ENCODE results near the gene SLF2. TPM values are rescaled to one million over a fixed set of nuclear protein-coding genes. Genes with fewer than 3 reads are reported as not detected.

The SLF2 gene
- total and polyA plus RNA-seq, 9 of the 15 experiments (the other 6 are each of a cell fraction or from before 2014, with no cell fraction given), result 1.7 to 18.4 (median 7.8) TPM

DNA sequence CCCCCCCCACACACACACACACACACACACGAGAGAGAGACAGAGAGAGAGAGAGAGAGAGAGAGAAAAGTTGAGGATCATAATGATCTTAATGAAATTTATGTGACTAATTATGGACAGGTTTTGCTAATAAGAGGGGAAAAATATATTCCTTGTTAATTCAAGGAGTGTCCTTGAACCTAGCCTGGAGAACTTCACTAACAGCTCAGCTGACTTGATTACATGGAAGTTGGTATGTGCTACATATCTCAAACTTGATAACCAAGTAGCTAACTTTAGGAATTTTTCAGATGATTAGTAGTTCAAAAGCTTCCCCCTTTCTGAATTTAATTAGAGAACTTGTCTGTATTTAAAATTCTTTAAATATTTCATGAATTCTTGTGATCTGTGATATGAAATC is 15.3 kb downstream of the SLF2 start:
- Histone ChIP-seq H3K9me1 (ENCODE audit: control insufficient read depth, insufficient read depth, low read length) (no peaks in the 10 kb centered on the region), H3K27ac (ENCODE audit: extremely low read depth, low read depth, low read length) (no peak overlapping the region), H3K9me3 (replicated peaks; ENCODE audit: control insufficient read depth, insufficient read depth, low read depth, low read length) (no peaks in the 10 kb centered on the region), H3K79me2 (ENCODE audit: control insufficient read depth, insufficient read depth, low read length) (no peaks in the 10 kb centered on the region), H2AFZ (ENCODE audit: low read depth, low read length) (no peak overlapping the region), H3K4me2 (ENCODE audit: insufficient read depth, low read length) (no peak overlapping the region), H3K27me3 (ENCODE audit: control insufficient read depth in 2 of 2, insufficient read depth in 2 of 2, low read length in 2 of 2) (no peaks in the 10 kb centered on the region), H3K4me1 (replicated peaks in 1 of 2; ENCODE audit: control insufficient read depth in 2 of 2, insufficient read depth in 2 of 2, low read length in 2 of 2) (no peaks in the 10 kb centered on the region), H3K36me3 (ENCODE audit: control insufficient read depth, insufficient read depth, low read length) (peaks cover 86% of the 10 kb centered on the region), H4K20me1 (replicated peaks; ENCODE audit: control insufficient read depth, insufficient read depth, low read length) (no peaks in the 10 kb centered on the region), H3K4me3 (no peak overlapping the region), H3K9ac (ENCODE audit: insufficient read depth in 1 of 2, low read depth in 2 of 2, low read length in 2 of 2) (no peak overlapping the region)
- no CpG with 5 or more reads among the region's 1 CpG for WGBS (ENCODE audit: insufficient coverage, low coverage, missing lambda C conversion rate)
- FAIRE-seq (no peak), DNase-seq (ENCODE audit: extremely low read depth in 1 of 4, low spot score in 3 of 4) (no peak), ATAC-seq (no peak)
- ChIA-PET CTCF (ENCODE audit: low intra/inter-chr PET ratio) (no interaction called here), POLR2A (interaction anchor here (0.9 kb wide), 1 partner anchor 15 kb away, joined by 3 read pairs; the partner anchor contains the start of gene SLF2)
- in situ Hi-C loops (cut with MboI), result no loop called here
- no TSS peak for BruUV-seq (replicated peaks)
- intact Hi-C loops (cut with micrococcal nuclease), result no loop called here
- TF ChIP-seq NKRF (IDR thresholded peaks at IDR 0.05; ENCODE audit: borderline replicate concordance), result no peak
- TF ChIP-seq MAX (CRISPR knock-in tag; IDR thresholded peaks at IDR 0.05), result no peak
- TF ChIP-seq YBX1 (IDR thresholded peaks at IDR 0.05), result no peak
- no peak for TF ChIP-seq ZNF511 (CRISPR knock-in tag; IDR thresholded peaks at IDR 0.05)
- no peak for TF ChIP-seq CEBPZ (IDR thresholded peaks at IDR 0.05; ENCODE audit: borderline replicate concordance, low read depth, low read length)
- no peak for TF ChIP-seq ZNF217 (CRISPR knock-in tag; IDR thresholded peaks at IDR 0.05)
- TF ChIP-seq PRDM10 (IDR thresholded peaks at IDR 0.05; ENCODE audit: partially characterized antibody), result no peak
- no peak for TF ChIP-seq CAMTA2 (CRISPR knock-in tag; conservative IDR thresholded peaks at IDR 0.05)
- TF ChIP-seq ZBTB8A (IDR thresholded peaks at IDR 0.05; ENCODE audit: partially characterized antibody), result no peak
- no peak for TF ChIP-seq RBM15 (IDR thresholded peaks at IDR 0.05; ENCODE audit: insufficient read depth, low read length)
- no peak for TF ChIP-seq MLLT1 (IDR thresholded peaks at IDR 0.05)
